Fibroblast of lung (primary cell): Measurements from ENCODE around the gene UBE2J2. TPM values are rescaled to one million over a fixed set of nuclear protein-coding genes. Genes with fewer than 3 reads are reported as not detected.

Source experiments
- DNase-seq, 2 donors: peaks; one replicate each; pipeline versions ENCODE4 v3.0.0 to v3.0.0-alpha.2; 2010; ENCODE audit warnings: low read depth in 2 of 2
- H2AFZ ChIP-seq: 2 replicates; pipeline ENCODE4 v1.5.1; 2012; ENCODE audit warnings: low read length, control low read depth, inconsistent platforms
- H3K27ac ChIP-seq: 2 replicates; pipeline ENCODE4 v1.5.1; 2011; ENCODE audit warnings: low read length, control low read depth; ENCODE audit not compliant: insufficient read depth
- H3K27me3 ChIP-seq: 2 replicates; pipeline ENCODE4 v1.5.1; 2011; ENCODE audit warnings: mild to moderate bottlenecking, low read length; ENCODE audit not compliant: control insufficient read depth, insufficient read depth
- H3K36me3 ChIP-seq: 2 replicates; pipeline ENCODE4 v1.5.1; 2011; ENCODE audit warnings: low read length; ENCODE audit not compliant: control insufficient read depth, insufficient read depth
- H3K4me1 ChIP-seq: 2 replicates; pipeline ENCODE4 v1.5.1; 2011; ENCODE audit warnings: low read length; ENCODE audit not compliant: control insufficient read depth, insufficient read depth; ENCODE audit errors: extremely low read depth
- H3K4me2 ChIP-seq: 2 replicates; pipeline ENCODE4 v1.5.1; 2011; ENCODE audit warnings: low read length, control low read depth; ENCODE audit not compliant: insufficient read depth; ENCODE audit errors: extremely low read depth
- H3K4me3 ChIP-seq, 4 experiments: fragments of 200-600 bp in 1 of 4; sonication (generic) in 1 of 4; replicated peaks in 1 of 4; 2 replicates each; pipeline ENCODE4 v1.5.1; 2011 to 2016; ENCODE audit warnings: low read length in 4 of 4, low read depth in 3 of 4, mild to moderate bottlenecking in 3 of 4, control low read depth in 2 of 4, inconsistent platforms in 1 of 4, mixed read lengths in 1 of 4; ENCODE audit not compliant: insufficient read depth in 1 of 4; ENCODE audit errors: control extremely low read depth in 1 of 4
- H3K79me2 ChIP-seq: 2 replicates; pipeline ENCODE4 v1.5.1; 2012; ENCODE audit warnings: mild to moderate bottlenecking, low read length, inconsistent platforms; ENCODE audit not compliant: control insufficient read depth, insufficient read depth
- H3K9ac ChIP-seq: 2 replicates; pipeline ENCODE4 v1.5.1; 2011; ENCODE audit warnings: mild to moderate bottlenecking, low read length, control low read depth; ENCODE audit not compliant: insufficient read depth
- H3K9me3 ChIP-seq: 2 replicates; pipeline ENCODE4 v1.5.1; 2012; ENCODE audit warnings: low read depth, low read length; ENCODE audit not compliant: control insufficient read depth, insufficient read depth
- H4K20me1 ChIP-seq: 2 replicates; pipeline ENCODE4 v1.5.1; 2011; ENCODE audit warnings: low read length; ENCODE audit not compliant: control insufficient read depth, insufficient read depth; ENCODE audit errors: extremely low read depth
- CTCF ChIP-seq, 2 donors: IDR thresholded peaks in 1 of 2; conservative IDR thresholded peaks in 1 of 2; 1 replicate in 1 of 2; 2 replicates in 1 of 2; pipeline ENCODE4 v1.5.1; 2011 to 2012; ENCODE audit warnings: low read length in 2 of 2, control low read depth in 1 of 2, inconsistent platforms in 1 of 2, low read depth in 1 of 2, mild to moderate bottlenecking in 1 of 2
- EZH2 ChIP-seq: IDR thresholded peaks from 2 replicates; pipeline ENCODE4 v1.5.1; 2012; ENCODE audit warnings: low read length, control low read depth, mild to moderate bottlenecking; ENCODE audit errors: missing control alignments
- polyA plus RNA-seq, 2 donors: library from polyadenylated mRNA; depleted of rRNA in 1 of 2; stranded (reverse) in 1 of 2; unstranded in 1 of 2; fragments of >200 nt; gene quantifications; 2 replicates each; pipeline ENCODE4 v1.2.1, GENCODE V29; 2011 to 2012; ENCODE audit warnings: missing spikeins in 1 of 2
- total RNA-seq: library from RNA; depleted of rRNA; stranded (reverse); fragments of >200 nt; gene quantifications from 2 replicates; pipeline ENCODE4 v1.2.1, GENCODE V29; 2014

UBE2J2 gene
- total and polyA plus RNA-seq, 2 donors (not counting 1 experiment from before 2014, with no cell fraction given): 32.3 to 47.2 TPM

DNA sequence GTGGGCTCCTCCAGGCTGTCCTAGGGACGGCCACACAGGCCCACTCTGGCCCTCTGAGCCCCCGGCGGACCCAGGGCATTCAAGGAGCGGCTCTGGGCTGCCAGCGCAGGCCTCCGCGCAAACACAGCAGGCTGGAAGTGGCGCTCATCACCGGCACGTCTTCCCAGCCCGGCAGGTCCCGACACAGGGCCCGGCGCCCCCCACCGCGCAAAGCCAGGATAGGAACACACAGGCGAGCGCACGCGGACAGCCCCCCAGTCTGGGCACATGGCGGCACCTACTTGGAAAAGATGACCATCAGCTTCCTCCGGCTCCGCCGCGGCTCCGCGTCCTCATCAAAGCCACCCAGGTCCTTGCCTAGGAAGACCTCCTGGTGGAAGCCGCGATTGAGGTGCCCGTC lies 45.5 kb downstream of the UBE2J2 start:
- no peak for DNase-seq
- Histone ChIP-seq H2AFZ (no peak overlapping the region), H3K36me3 (peaks cover 31% of the 10 kb centered on the region), H3K9ac (no peak overlapping the region), H3K79me2 (peaks cover 75% of the 10 kb centered on the region), H3K9me3 (no peaks in the 10 kb centered on the region), H3K4me3 (no peak overlapping the region), H4K20me1 (no peaks in the 10 kb centered on the region), H3K27ac (no peak overlapping the region), H3K27me3 (no peaks in the 10 kb centered on the region), H3K4me1 (peaks cover 7% of the 10 kb centered on the region), H3K4me2 (no peak overlapping the region)
- TF ChIP-seq CTCF (conservative IDR thresholded peaks at IDR 0.05 in 1 of 2, IDR thresholded peaks at IDR 0.05 in 1 of 2; ENCODE audit: low read depth in 1 of 2, low read length in 2 of 2): no peak
- TF ChIP-seq EZH2: no peak

DNA sequence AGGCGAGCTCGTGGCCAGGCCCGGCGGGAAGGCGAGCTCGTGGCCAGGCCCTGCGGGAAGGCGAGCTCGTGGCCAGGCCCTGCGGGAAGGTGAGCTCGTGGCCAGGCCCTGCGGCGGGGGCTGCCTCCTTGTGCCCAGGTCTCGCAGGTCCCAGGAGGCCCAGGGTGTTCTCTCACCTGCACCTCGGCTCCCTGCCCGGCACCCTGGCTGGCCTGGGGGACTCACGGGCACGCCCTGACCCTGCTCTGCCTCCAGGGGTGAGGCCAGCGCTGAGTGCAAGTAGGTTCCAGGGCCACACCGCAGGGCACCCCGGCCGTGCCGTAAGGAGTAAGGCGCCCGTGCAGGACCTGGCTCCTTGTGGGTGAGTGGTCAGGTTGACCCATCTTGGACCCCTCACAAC lies 46.3 kb downstream of the UBE2J2 start:
- H4K20me1 ChIP-seq: no peaks in the 10 kb centered on the region

DNA sequence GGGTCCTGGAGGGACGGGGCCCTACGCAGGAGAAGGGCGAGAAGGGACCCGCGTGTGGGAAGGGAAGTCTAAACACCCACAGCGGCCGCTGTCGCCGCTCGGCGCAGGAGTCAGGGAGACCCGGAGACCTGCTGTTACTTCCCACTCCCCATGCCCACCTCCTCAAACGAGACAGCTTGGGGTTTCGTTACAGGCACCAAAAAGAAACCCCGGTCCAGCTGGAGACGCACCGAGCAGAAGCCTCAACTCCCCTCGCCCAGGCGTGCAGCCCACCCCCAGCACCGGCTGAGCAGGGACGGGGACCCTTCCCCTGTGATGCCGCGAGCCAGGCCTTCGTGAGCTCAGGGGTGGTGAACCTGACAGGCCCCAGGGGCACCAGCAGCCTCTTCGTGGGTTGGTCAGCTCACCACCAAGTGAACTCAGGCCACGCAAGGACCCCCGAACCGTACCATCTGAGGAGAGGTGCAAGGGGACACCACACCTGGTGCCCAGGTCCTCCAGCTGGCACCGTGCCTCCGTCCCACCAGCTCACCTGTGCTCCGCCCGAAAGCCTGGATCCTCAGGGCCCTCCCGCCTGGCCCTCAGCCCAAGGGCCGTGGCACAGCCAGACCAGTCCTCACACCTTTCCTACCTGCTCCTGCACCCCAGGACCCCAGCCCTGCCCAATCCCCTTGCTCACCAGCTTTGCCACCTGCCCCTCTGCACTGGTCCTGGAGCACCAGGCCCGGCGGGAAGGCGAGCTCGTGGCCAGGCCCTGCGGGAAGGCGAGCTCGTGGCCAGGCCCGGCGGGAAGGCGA lies 46.9 kb downstream of the UBE2J2 start:
- H3K27me3 ChIP-seq: no peaks in the 10 kb centered on the region
- peaks cover 38% of the 10 kb centered on the region for H3K36me3 ChIP-seq

More for the DNA sequence above, 46.3 kb downstream of the UBE2J2 start:
- Histone ChIP-seq H3K9ac (no peak overlapping the region), H3K4me1 (peaks cover 7% of the 10 kb centered on the region), H3K27me3 (no peaks in the 10 kb centered on the region), H3K4me3 (no peak overlapping the region), H2AFZ (no peak overlapping the region), H3K79me2 (peaks cover 68% of the 10 kb centered on the region), H3K9me3 (no peaks in the 10 kb centered on the region), H3K27ac (no peak overlapping the region), H3K36me3 (peaks cover 34% of the 10 kb centered on the region), H3K4me2 (no peak overlapping the region)
- no peak for DNase-seq
- TF ChIP-seq CTCF (conservative IDR thresholded peaks at IDR 0.05 in 1 of 2, IDR thresholded peaks at IDR 0.05 in 1 of 2; ENCODE audit: low read depth in 1 of 2, low read length in 2 of 2): no peak
- TF ChIP-seq EZH2: no peak

More for the DNA sequence above, 46.9 kb downstream of the UBE2J2 start:
- Histone ChIP-seq H3K27ac (no peak overlapping the region), H3K9ac (no peak overlapping the region), H2AFZ (no peak overlapping the region), H3K4me2 (no peak overlapping the region), H3K9me3 (no peaks in the 10 kb centered on the region), H3K79me2 (peaks cover 68% of the 10 kb centered on the region), H3K4me3 (no peak overlapping the region), H3K4me1 (peaks cover 7% of the 10 kb centered on the region), H4K20me1 (no peaks in the 10 kb centered on the region)
- DNase-seq: no peak
- no peak for TF ChIP-seq EZH2
- no peak for TF ChIP-seq CTCF (conservative IDR thresholded peaks at IDR 0.05 in 1 of 2, IDR thresholded peaks at IDR 0.05 in 1 of 2; ENCODE audit: low read depth in 1 of 2, low read length in 2 of 2)
